AG10803 (cell line): Measurements from ENCODE around the gene GEMIN4.

ENCODE experiments used
- DNase-seq: peaks from one replicate; pipeline ENCODE4 v3.0.0; 2010; ENCODE audit warnings: low read depth
- H3K4me3 ChIP-seq: 2 replicates; pipeline ENCODE4 v1.5.1; 2011; ENCODE audit warnings: mild to moderate bottlenecking, low read length, control low read depth
- TF ChIP-seq, protein P1 (sequence below): conservative IDR thresholded peaks from 2 replicates; pipeline ENCODE4 v1.5.1; 2011; ENCODE audit warnings: mild to moderate bottlenecking, low read length, control low read depth, inconsistent platforms

GEMIN4 gene

DNA sequence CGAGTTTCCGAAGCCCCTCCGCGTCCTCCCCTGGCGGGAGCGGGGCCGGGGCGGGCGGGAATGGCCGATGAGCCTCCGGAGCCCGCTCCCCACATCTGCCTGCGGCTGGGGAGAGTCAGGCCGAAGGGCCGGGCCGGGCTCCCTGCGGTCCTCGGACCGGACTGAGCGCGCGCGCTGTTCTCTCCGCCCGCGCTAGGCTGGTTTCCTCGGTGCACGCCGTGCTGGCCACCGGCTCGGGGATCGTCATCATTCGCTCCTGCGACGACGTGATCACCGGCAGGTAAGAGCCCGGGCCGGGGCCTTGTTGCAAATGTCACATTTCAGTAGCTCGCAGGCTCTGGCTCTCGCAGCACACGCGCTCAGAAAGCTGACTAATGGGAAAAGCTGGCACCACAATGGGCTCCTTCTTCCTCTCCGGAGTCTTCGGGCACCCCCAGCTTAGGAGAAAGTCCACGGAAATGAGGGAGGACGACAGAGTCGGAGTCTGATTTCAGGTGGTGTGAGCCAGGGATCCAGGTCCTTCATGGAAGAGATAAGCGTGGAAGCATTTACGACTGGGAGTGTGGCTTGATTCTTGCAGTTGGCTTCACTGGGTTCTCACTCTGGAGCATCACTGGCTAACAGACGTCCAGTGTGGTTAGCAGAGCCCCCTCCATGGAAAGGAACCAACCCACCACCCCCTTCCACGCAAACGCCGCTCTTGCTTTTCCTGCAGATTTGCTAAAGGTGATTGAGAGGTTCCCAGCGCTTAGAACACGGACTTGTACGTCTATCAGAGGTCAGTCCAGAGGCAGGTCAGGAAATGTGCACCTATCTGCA lies 19.0 kb downstream of the GEMIN4 start:
- DNase-seq, result peak; percentile 44
- TF ChIP-seq, protein P1, sequence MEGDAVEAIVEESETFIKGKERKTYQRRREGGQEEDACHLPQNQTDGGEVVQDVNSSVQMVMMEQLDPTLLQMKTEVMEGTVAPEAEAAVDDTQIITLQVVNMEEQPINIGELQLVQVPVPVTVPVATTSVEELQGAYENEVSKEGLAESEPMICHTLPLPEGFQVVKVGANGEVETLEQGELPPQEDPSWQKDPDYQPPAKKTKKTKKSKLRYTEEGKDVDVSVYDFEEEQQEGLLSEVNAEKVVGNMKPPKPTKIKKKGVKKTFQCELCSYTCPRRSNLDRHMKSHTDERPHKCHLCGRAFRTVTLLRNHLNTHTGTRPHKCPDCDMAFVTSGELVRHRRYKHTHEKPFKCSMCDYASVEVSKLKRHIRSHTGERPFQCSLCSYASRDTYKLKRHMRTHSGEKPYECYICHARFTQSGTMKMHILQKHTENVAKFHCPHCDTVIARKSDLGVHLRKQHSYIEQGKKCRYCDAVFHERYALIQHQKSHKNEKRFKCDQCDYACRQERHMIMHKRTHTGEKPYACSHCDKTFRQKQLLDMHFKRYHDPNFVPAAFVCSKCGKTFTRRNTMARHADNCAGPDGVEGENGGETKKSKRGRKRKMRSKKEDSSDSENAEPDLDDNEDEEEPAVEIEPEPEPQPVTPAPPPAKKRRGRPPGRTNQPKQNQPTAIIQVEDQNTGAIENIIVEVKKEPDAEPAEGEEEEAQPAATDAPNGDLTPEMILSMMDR, result no peak
- peak overlapping the region; percentile 73 for H3K4me3 ChIP-seq

DNA sequence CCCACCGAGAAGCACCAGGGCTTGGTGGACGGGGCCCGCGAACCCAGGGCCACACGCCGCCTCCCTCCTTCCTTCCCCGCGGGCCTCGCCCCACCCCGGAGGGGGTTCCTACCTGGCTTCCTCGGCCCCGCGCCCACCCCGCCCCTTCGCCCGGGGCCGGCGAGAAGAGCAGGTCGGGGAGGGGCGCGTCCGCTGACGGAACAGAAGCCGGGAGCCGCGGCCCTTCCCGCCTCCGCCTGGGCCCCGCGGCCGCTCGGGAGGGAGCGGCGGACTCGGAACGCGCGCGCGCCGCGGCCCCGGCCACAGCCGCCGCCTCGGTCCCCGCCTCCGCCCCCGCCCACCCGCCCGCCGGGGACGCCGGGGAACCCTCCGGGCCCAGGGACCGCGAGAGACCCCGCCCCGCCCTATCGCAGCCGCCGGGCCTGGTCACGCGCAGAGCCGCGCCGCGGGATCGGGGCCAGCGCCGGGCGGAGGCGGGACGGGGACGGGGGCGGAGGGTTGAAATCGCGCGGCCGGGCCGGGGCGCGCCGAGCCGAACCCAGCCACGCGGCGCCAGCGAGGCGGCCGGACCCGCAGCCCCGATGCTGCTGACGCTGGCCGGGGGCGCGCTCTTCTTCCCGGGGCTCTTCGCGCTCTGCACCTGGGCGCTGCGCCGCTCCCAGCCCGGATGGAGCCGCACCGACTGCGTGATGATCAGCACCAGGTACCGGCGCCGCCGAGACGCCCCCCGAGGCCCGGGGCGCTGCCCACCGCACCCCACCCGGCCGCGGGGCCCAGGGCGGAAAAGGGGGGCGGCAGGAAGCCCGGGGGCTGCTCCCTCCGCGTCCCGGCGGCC lies 19.8 kb downstream of the GEMIN4 start, which contains the start of gene TLCD3A:
TSS of gene TLCD3A (plus strand) at position 530 of the 835 bp plus-strand sequence. CDS start at position 582, 52 bp downstream.
- TF ChIP-seq, protein P1, result no peak
- peak; percentile 68 for DNase-seq
- H3K4me3 ChIP-seq, result peak within 1 kb of the TSS; percentile 73

DNA sequence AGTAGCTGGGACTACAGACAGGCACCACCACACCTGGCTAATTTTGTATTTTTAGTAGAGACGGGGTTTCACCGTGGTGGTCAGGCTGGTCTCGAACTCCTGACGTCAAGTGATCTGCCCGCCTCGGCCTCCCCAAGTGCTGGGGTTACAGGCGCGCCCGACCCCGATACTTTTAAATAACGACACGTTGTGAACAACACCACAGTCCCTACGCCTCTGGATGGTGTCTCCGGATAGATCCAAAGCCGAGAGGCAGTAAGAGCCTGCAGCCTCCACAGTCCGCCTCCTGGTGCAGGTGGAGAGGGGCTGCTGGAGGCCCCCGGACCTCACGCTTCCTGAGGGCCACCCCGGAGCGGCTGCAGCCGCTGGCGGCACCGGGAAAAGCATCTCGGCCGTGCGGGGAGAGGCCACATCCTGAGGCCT lies 20.4 kb downstream of the GEMIN4 start:
- H3K4me3 ChIP-seq, result peak overlapping the region; percentile 72
- TF ChIP-seq, protein P1, result no peak
- DNase-seq, result no peak

DNA sequence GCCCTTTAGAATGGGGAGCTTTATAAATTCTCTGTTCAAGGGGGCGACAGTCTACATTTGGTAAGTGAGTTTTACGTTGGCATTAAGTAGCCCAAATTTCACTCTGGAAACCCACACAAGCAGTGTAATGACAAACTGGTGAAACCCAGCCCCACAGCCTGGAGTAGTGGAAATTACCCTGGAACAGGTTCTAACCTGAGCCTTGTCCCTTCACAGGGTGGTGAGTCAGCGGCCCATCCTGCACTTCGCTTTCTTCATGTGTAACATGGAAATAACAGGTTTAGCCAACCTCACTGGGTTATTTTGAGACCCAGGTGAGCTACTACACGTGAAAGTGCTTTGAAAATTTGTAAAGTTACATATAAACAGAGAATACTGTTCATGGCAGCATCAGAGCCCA lies 23.2 kb downstream of the GEMIN4 start:
- H3K4me3 ChIP-seq, result no peak overlapping the region
- DNase-seq, result no peak
- TF ChIP-seq, protein P1, result no peak

DNA sequence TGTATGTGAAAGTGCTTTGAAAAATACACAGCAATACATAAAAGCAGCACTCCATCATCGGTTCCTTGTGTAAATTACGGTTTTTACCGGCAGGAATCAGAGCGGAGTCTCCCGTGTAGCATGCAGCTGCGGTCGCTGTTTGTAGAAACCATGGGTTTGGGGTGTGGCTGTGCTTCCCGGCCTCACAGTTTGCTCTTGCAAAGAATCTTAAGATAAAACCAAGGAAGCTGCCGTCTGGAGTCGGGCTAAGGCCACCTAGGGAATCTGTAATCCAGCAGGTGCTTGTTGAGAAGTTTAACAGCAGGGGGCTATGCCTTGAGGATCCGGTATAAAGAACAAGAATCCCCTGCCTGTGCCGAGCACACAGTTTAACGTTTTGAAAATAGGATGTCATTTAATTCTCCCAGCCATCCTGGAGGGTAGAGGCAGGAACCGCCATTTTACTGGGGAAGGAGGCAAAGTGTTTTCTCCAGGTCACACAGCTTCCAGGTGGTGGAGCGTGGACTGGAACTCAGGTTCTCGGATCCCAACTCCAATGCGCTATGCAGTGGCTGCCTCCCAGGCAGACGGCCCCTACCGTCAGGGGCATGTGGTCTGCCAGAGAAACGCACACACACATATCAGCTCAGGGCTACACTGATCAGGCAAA lies 25.7 kb downstream of the GEMIN4 start:
- TF ChIP-seq, protein P1, result no peak
- H3K4me3 ChIP-seq, result no peak overlapping the region
- DNase-seq, result no peak

DNA sequence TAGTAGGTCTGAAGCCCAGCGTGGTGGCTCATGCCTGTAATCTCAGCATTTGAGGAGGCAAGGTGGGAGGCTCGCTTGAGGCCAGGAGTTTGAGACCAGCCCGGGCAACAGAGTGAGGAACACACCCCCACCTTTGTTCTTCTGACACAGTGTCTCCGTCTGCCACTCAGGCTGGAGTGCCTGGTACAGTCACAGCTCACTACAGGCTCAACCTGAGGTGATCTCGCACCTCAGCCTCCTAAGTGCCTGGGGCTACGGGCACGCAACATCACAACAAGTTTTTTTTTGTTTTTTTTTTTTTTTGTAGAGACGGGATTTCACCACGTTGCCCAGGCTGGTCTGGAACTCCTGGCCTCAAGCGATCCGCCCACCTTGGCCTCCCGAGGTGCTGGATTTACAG lies 26.3 kb downstream of the GEMIN4 start:
- DNase-seq, result no peak
- TF ChIP-seq, protein P1, result no peak
- H3K4me3 ChIP-seq, result no peak overlapping the region
